Fibroblast of peridontal ligament (primary cell): ENCODE data around the gene NOVA1.

Experiments used
- DNase-seq: peaks from one replicate; pipeline ENCODE4 v3.0.0-alpha.2; 2010; ENCODE audit errors: extremely low read depth

NOVA1 gene

DNA sequence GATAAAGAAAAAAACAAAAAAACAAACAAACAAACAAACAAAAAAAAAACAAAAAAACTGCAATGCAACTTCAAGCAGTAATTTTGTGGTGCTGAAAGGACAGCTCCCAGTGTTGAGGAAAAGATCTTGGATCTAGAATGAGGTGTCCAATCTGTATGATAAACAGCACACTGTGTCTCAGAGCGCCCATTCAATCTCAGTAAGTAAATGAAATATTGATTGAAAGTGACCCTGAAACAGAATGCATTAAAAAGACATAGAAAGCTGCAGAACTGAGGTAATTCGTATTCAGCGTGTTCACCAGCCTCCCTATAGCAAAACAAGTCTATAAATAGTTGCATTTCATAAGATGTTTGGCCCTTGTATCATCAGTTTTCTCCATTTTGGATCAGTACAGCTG lies 153.0 kb downstream of the NOVA1 start:
- peak; percentile 14 for DNase-seq

DNA sequence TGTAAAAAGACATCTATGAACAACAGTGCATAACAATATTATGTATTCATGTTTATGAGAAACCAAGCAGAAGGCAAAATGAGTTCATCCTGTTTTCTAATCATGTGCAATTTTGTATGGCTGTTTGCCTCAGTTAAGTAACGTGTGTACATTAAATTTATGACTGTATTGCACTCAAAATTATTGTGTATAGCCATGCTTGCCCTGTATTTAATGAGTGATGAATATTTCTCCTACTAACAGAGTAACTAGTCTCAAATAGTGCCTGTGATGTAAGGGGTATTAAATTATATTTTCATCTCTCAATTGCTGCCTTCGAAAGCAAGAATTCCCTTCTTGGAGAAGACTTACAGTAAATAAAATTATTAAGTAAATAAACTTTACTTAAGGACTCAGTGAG lies 154.2 kb downstream of the NOVA1 start:
- DNase-seq: no peak

DNA sequence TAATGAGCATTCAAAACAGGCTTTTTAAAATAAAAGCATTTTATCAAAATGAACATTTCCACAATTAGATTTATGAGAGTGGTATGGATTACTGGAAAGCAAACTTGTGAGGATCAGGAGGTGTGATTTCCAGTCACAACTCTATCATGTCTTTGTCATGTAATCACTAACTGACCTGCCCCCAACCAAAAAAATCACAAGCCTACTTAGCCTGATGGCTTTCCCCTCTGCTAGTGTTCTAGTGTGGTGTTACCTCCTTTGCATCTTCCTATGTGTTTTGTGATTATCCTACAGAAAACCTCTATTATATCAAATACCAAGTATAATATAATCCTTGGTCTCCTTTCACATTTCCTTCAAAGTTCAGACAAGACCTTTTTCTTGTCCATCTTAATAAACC lies 168.6 kb downstream of the NOVA1 start:
- DNase-seq: no peak

- DNase-seq: peak; percentile 38
These were observed 170.7 kb downstream of the NOVA1 start for GRCh38 chr14:26427097-26427496.

- no peak for DNase-seq
These were observed 173.3 kb downstream of the NOVA1 start for GRCh38 chr14:26424537-26424936.

GRCh38 chr14:26415618-26416123 lies 182.2 kb downstream of the NOVA1 start:
- DNase-seq: peak; percentile 46

GRCh38 chr14:26414926-26415325 lies 182.9 kb downstream of the NOVA1 start:
- no peak for DNase-seq

DNA sequence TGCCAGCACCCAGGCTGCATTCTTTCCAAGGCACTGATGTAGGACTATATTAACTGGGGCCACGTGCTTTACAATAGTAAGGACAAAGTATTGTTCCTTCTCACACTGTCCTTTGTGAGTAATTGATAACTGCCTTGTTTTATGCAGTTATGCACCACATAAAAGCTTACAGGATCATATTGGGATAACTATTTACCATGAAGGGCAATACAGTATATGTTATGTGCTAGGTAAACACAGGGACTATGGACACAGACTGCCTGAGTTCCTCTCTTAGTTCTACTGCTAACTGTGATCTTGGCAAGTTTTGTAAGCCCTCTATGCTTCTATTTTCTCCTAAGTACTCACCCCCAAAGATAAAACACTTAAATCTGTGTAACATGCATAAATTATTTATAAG lies 183.7 kb downstream of the NOVA1 start:
- DNase-seq: no peak

DNA sequence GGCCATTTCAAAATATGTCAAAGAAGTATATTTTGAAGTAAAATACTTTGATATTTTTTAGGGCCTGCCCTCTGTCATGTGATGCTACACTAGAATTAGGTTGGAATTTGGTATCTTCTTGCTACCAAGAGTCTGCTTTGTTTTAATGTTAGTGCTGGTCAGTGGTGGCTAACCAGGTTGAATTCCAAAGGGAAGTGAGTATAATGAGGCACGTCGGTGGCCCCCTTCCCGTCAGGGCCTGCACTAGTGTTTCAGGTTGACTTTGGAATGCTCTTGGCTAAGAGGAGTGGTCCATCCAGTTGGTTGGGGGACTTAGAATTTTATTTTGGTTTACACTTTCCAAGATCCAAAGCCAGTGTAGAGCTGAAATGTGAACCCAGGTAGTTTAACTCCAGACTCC lies 185.4 kb downstream of the NOVA1 start:
- no peak for DNase-seq

DNA sequence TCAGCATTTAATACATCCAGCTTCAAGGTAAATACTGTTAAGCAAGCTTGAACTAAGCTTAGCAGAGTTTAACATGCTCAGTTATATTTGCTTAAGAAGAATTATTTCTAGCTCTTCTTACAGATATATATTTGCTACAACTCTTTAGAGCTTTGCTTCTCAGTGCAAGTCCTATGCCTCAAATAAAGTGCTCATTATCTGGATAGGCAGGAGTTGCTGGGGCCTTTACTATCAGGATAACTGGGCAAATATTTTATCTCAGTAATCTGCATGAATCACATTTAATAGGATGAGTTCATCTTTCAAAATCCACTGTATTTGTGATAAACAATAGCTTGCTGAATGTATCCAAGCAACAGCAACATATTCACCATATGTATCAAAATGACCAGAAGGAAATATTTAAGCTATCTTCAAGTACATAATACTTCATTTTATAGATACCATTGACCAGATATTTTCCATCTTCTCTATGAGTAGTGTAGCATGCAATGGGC lies 187.6 kb downstream of the NOVA1 start:
- no peak for DNase-seq

- no peak for DNase-seq
These were observed 192.9 kb downstream of the NOVA1 start for GRCh38 chr14:26404927-26405326.

DNA sequence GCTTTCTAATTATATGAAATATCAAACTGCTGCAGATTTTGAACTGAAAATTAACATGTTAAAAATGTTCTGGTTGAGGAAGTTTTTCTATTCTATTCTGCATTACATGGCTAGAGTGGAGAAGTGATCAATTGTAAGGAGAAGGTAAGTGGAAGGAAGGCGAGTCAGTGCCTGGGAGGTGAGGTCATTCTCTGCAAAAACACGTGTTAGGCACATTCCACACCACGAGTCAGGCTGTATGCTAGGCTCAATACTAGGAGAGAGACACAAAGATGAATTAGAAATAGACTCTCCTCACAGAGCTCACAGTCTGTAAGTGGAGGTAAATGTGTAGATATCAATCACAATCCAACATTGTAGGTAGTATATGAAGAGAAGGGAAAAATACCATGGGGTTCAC lies 194.1 kb downstream of the NOVA1 start:
- DNase-seq: no peak

DNA sequence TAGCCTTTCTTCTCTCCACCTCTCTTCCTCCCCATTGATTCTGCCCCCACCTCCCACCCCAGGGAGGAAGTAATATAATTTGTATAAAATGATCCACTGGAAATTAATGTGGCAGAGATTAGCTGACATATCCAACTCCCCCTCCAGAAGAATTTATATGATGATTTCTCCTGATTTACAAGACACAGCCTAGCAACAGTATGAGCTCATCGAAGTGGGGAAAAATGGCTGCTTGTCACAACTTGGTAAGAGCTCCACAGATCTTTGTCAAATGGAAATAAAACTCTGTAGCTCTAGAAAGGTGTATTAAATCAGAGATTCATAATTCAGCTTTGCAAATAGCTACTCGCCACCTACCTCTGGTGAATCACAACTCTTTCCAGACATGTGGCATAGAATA lies 195.7 kb downstream of the NOVA1 start:
- no peak for DNase-seq

DNA sequence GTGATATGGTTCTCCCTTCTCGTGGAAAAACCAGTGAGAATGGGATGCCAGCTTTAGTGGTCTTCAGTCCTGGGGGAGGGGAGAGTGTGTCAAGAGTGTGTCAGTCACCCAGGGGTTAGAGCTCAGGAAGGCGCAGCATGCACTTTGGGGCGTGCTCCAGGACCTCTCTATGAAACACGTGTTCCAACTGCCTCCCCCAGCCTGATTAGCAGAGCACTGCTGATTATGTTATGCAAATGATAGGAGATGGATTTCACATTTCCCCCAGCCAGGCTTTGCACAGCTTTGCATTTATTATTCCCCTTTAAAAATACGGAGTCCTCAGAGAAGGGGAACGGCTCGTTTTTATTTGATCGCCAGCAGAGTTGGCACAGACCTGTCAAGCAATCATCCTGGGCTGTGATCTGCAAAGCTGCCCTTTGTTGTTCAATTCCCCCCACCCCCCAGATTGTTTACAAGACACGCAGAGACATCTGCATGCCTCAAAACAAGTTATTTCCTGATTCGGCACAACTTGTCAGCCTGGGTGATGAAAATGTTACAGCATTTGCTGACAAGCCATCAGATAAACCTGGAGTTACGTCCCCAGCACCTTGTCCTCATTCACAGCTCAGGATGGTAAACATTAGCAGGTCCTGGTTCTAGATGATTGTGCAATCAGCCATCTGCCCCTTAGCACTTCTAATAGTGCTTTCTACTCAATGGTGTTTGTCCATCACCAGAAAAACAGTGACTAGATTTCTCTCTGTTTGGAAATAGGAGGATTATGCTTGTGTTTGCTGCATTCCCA lies 196.5 kb downstream of the NOVA1 start:
- no peak for DNase-seq

DNA sequence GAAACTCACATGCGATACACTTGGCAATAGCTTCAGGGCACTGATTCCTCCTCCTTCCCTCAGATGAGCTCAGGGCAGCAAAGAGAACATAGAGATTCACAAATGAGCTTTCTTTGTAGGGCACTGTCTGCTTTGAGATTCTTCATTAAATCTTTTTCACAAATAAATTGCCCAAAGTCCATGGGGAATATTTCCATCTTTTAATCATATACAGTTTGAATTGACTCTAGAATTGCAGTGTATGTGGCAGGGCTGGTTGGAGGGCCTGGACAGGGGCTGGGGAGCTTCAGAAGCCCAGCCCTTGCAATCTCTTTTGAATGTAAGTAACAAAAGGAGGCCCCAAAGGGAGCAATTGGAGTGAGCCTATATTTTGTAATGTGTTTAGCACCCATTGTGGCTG lies 197.5 kb downstream of the NOVA1 start:
- no peak for DNase-seq

- no peak for DNase-seq
These were observed 199.2 kb downstream of the NOVA1 start for GRCh38 chr14:26398616-26399015.
